Ovary (tissue), 9 donors: Measurements from ENCODE around the gene NCOR1. TPM values are rescaled to one million over a fixed set of nuclear protein-coding genes. Genes with fewer than 3 reads are reported as not detected.
"Not testable (repeated sequence)": the region's sequence is repeated elsewhere in the genome, so short reads cannot be mapped to it uniquely, and the experiment has no call there.

Experiments
- DNase-seq, 5 donors: peaks; one replicate each; pipeline ENCODE4 v3.0.0-alpha.2; 2019 to 2020
- H3K27ac ChIP-seq, 2 donors: fragments of 200-600 bp; one replicate each; pipeline versions ENCODE4 v1.5.1 to v1.8.0; 2019 to 2022
- H3K27me3 ChIP-seq: fragments of 200-600 bp; one replicate; pipeline ENCODE4 v1.8.0; 2022
- H3K36me3 ChIP-seq: fragments of 200-600 bp; sonication (generic); one replicate; pipeline ENCODE4 v1.5.1; 2019
- H3K4me1 ChIP-seq: one replicate; pipeline ENCODE4 v1.8.1; 2013; ENCODE audit warnings: mild to moderate bottlenecking, moderate library complexity; ENCODE audit not compliant: insufficient read depth
- H3K4me3 ChIP-seq: fragments of 200-600 bp; sonication (generic); one replicate; pipeline ENCODE4 v1.5.1; 2017
- H3K9me3 ChIP-seq, 2 donors: fragments of 200-600 bp in 1 of 2; sonication (generic) in 1 of 2; one replicate each; pipeline versions ENCODE4 v1.5.1 to v1.8.1; 2013 to 2019; ENCODE audit warnings: mild to moderate bottlenecking in 1 of 2, moderate library complexity in 1 of 2
- CTCF ChIP-seq, 3 donors: fragments of 450-650 bp in 2 of 3; fragments of 200-600 bp in 1 of 3; IDR thresholded peaks; one replicate each; pipeline versions ENCODE4 v1.5.1 to v1.8.0; 2016 to 2022; ENCODE audit warnings: antibody characterized with exemption in 3 of 3, mild to moderate bottlenecking in 1 of 3
- EP300 ChIP-seq: sonication (generic); formaldehyde crosslinking; IDR thresholded peaks from one replicate; pipeline ENCODE4 v1.6.1; 2017; ENCODE audit warnings: antibody characterized with exemption
- POLR2A ChIP-seq: fragments of 450-650 bp; IDR thresholded peaks from one replicate; pipeline ENCODE4 v1.6.1; 2017; ENCODE audit warnings: antibody characterized with exemption, mild to moderate bottlenecking, moderate library complexity
- WGBS, 3 donors: extraction: QIAGEN DNeasy Blood & Tissue Kit in 1 of 3; methylation state at CpG; one replicate each; pipeline versions ENCODE4 v1.1.5 to v1.1.7; 2013 to 2017; 5-methylcytosine and 5-hydroxymethylcytosine counted together
- intact Hi-C, 4 donors: fragments of 100-400 bp; cut with DNase I; formaldehyde crosslinking; loops; one replicate each; pipeline versions ENCODE4 v1.11.0 to v1.15.1; 2022 to 2023
- polyA plus RNA-seq, 2 donors: library from polyadenylated mRNA; stranded (reverse); fragments of 200-250 nt in 1 of 2; fragments of 350-450 nt in 1 of 2; fragmentation: Illumina TruSeq in 1 of 2; extraction: RNeasy Lipid Tissue Mini Kit (QIAGEN cat#74804) in 1 of 2; gene quantifications; one replicate each; pipeline ENCODE4 v1.2.3, GENCODE V29; 2013 to 2014
- total RNA-seq, 7 donors: library from RNA; depleted of rRNA in 2 of 7; stranded (reverse); fragments of >200 nt in 2 of 7; fragmentation: NEBNext Ultra II Directional in 3 of 7; extraction: Animal tissue kit (Norgen Biotek cat#: 25700) in 3 of 7; gene quantifications; one replicate each; pipeline versions ENCODE4 v1.1.0 to v1.2.4, GENCODE V29; 2016 to 2023
- donor health status: DM: no; HTN: no; CAD: no; lungs with moderate emphysema.
- donor health status: DM: no; HTN: no; CAD: no.
- donor health status: Bipolar disorder and iron deficiency.
- donor health status: DM: yes; HTN: yes; CAD: no.
- donor health status: DM: no; HTN: no; CAD: no.
- donor health status: DM: yes; HTN: yes; CAD: no.

NCOR1 gene
- total and polyA plus RNA-seq, 9 donors: 32.4 to 142 (median 110) TPM

DNA sequence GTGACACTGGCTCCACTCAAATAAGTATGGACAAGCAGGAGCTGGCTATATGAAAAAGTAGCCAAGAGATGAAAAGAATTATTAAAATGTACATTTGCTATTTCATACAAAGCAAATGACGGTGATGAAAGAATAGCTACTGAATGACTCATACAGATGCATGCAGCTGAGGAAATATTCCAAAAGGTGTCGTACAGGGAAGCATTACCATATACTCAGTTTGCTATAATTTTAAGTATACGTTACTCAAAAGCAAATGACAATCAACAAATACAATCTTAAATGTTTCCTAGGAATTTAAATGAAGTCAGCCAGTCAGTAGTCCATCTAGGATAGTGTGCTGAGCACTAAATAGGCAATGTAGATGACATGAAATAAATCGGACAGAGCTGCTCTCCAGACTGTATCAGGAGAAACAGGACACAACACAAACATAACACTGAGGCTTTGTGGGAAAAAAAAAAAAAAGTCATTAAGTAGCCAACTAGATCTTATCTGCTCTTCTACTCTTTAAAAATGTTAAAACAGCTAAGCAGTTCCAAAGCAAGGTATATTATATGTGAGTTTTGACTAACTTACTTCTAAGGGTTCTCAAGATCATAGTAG lies 65.0 kb downstream of the NCOR1 start:
- intact Hi-C loops: no loop called here
- no peak overlapping the region for H3K27ac ChIP-seq
- H3K4me3 ChIP-seq: no peak overlapping the region
- 87 to 88% (median 87%) methylated on average over 4 of the region's 4 CpGs for WGBS, 3 donors
- no peak for DNase-seq
- no peaks in the 10 kb centered on the region for H3K4me1 ChIP-seq
- H3K27me3 ChIP-seq: no peaks in the 10 kb centered on the region
- H3K9me3 ChIP-seq: no peaks in the 10 kb centered on the region
- H3K36me3 ChIP-seq: no peaks in the 10 kb centered on the region
- TF ChIP-seq CTCF (IDR thresholded peaks at IDR 0.05): no peak
- no peak for TF ChIP-seq POLR2A

DNA sequence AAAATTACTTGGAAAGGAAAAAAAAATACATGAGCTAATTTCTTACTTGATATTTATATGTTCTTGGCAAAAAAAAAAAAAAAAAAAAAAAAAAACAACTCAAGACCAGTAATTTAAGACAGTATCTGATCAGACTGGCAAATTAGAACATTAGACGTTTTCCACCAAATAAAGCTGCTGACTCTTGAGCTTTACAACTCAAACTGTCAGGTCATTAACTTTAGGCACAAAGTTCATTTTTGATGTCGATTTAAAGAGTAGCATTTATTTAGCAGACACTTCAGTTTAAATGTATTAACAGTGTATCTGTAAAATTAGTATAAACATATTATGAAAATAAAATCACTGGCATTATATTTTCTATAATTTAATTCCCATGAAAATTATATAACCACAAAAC lies 66.7 kb downstream of the NCOR1 start:
- TF ChIP-seq EP300: no peak
- TF ChIP-seq CTCF (IDR thresholded peaks at IDR 0.05): no peak
- TF ChIP-seq POLR2A: no peak
- Histone ChIP-seq H3K36me3 (no peaks in the 10 kb centered on the region), H3K27me3 (no peaks in the 10 kb centered on the region), H3K4me3 (no peak overlapping the region), H3K27ac (no peak overlapping the region), H3K4me1 (no peaks in the 10 kb centered on the region), H3K9me3 (no peaks in the 10 kb centered on the region)
- WGBS, 3 donors: 89 to 93% (median 92%) methylated on average over 2 of the region's 2 CpGs
- no peak for DNase-seq
- intact Hi-C loops: no loop called here

GRCh38 chr17:16145319-16145890 lies 69.9 kb downstream of the NCOR1 start:
- H3K36me3 ChIP-seq, H3K27ac ChIP-seq, H3K4me1 ChIP-seq, intact Hi-C loops, H3K9me3 ChIP-seq, H3K4me3 ChIP-seq, H3K27me3 ChIP-seq: not testable (repeated sequence)
- peak in 1 of 5 donors; percentile 22 for DNase-seq
- 92 to 97% (median 95%) methylated on average over 19 to 40 of the region's 40 CpGs for WGBS, 3 donors

GRCh38 chr17:16141685-16142084 lies 73.6 kb downstream of the NCOR1 start:
- no peak for DNase-seq
- Histone ChIP-seq H3K27ac (no peak overlapping the region), H3K4me1 (no peaks in the 10 kb centered on the region), H3K36me3 (no peaks in the 10 kb centered on the region), H3K4me3 (no peak overlapping the region), H3K27me3 (no peaks in the 10 kb centered on the region), H3K9me3 (no peaks in the 10 kb centered on the region)
- TF ChIP-seq POLR2A: no peak
- no peak for TF ChIP-seq CTCF (IDR thresholded peaks at IDR 0.05)
- intact Hi-C loops: no loop called here

DNA sequence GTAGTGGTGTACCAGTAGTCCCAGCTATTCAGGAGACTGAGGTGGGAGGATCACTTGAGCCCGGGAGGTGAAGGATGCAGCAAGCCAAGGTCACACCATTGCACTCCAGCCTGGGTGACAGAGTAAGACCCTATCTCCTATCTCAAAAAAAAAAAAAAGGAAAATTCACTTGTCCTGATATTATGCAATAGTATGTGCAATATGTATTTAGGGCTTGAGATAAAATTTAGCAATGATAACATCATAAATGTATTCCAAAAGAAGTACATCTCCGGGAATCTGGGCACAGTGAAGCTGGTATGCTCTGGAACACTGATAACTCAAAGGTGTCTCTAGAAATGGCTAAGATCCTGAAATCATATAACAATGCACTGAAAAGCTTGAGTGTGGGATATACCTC lies 74.5 kb downstream of the NCOR1 start:
- WGBS, 3 donors: 45 to 94% (median 88%) methylated on average over 2 of the region's 2 CpGs
- TF ChIP-seq EP300: no peak
- TF ChIP-seq POLR2A: no peak
- no peak for TF ChIP-seq CTCF (IDR thresholded peaks at IDR 0.05)
- H3K9me3 ChIP-seq: no peaks in the 10 kb centered on the region
- no peaks in the 10 kb centered on the region for H3K4me1 ChIP-seq
- intact Hi-C loops: no loop called here
- DNase-seq: no peak
- H3K36me3 ChIP-seq: no peaks in the 10 kb centered on the region
- H3K4me3 ChIP-seq: no peak overlapping the region
- no peaks in the 10 kb centered on the region for H3K27me3 ChIP-seq
- H3K27ac ChIP-seq: no peak overlapping the region
